ENCODE measurements around the gene MAGI2. TPM values are rescaled to one million over a fixed set of nuclear protein-coding genes. Genes with fewer than 3 reads are reported as not detected.

Gene MAGI2
- polyA plus RNA-seq, 1 experiment = 0.81 TPM

DNA sequence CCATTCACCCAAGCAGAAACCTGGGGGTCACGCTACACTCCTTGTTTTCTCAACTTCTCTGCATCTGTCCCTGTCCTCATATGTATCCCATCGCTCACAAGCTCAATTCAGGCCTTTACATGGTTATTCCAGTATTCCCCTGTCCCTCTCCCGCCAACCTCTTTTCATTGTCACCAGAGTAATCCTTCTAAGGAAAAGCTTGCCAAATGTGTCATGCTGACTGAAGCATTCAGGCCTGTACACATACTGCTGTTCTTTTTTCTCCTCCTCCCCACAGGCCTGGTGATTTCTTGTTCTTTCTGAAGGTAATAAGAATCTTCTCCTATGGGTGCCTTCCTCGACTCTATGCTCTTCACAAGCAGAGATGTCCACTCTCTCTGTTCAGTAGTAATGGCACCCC lies 1372.7 kb downstream of the MAGI2 start:
- ChIA-PET POLR2A (no interaction called here), CTCF (no interaction called here)
- Histone ChIP-seq H3K27me3 (ENCODE audit: control insufficient read depth, insufficient read depth, low read length) (no peaks in the 10 kb centered on the region), H3K4me3 (ENCODE audit: low read depth, low read length) (no peak overlapping the region), H3K36me3 (ENCODE audit: control insufficient read depth, insufficient read depth, low read length) (no peaks in the 10 kb centered on the region)
- no peak for DNase-seq (ENCODE audit: low read depth)
- TF ChIP-seq, protein P1, sequence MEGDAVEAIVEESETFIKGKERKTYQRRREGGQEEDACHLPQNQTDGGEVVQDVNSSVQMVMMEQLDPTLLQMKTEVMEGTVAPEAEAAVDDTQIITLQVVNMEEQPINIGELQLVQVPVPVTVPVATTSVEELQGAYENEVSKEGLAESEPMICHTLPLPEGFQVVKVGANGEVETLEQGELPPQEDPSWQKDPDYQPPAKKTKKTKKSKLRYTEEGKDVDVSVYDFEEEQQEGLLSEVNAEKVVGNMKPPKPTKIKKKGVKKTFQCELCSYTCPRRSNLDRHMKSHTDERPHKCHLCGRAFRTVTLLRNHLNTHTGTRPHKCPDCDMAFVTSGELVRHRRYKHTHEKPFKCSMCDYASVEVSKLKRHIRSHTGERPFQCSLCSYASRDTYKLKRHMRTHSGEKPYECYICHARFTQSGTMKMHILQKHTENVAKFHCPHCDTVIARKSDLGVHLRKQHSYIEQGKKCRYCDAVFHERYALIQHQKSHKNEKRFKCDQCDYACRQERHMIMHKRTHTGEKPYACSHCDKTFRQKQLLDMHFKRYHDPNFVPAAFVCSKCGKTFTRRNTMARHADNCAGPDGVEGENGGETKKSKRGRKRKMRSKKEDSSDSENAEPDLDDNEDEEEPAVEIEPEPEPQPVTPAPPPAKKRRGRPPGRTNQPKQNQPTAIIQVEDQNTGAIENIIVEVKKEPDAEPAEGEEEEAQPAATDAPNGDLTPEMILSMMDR (IDR thresholded peaks at IDR 0.05; ENCODE audit: insufficient read depth, low read depth, low read length) = no peak

DNA sequence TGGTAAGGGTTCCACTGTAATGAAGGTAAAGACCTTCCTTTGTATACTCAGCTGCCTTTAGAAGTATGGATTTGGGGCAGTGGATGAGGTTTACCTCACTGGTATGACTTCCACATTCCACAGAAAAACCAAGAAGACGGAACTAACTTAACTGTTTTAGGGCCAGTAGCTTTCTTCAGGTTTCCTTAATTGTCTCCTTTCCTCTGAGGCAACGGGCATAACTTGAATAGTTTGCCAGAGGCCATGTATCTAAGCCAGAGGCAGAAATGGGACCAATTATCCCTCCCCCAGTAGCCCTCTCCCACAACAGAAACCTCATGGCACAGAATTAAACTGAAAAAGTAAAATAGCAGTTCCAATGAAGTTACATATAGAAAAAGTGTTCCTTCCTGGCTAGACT lies 1373.2 kb downstream of the MAGI2 start:
- CTCF ChIA-PET = no interaction called here
- no peak for DNase-seq (ENCODE audit: low read depth)
- no peak overlapping the region for H3K4me3 ChIP-seq (ENCODE audit: low read depth, low read length)
- no peaks in the 10 kb centered on the region for H3K27me3 ChIP-seq (ENCODE audit: control insufficient read depth, insufficient read depth, low read length)
- TF ChIP-seq, protein P1 (IDR thresholded peaks at IDR 0.05; ENCODE audit: insufficient read depth, low read depth, low read length) = no peak
- H3K36me3 ChIP-seq (ENCODE audit: control insufficient read depth, insufficient read depth, low read length) = no peaks in the 10 kb centered on the region
- POLR2A ChIA-PET = no interaction called here

DNA sequence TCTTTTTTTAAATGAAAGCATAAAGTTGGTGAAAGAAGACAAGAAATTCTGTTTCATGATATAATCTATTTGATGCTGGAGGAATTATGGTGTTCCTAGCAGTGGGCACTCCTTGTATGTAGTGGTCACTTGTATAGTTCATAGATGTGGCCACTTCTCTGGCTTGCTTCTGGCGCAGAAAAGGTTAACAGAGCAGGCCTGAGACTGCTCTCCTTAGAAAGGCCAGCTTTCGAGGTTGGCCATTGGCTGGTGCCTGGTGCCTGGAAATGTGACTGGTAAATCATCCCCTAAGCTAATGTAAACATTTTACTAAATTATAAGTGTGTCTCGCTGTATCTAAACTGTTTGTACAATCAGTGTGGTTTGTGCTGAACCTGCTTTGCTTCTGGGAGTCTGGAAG lies 1378.8 kb downstream of the MAGI2 start:
- H3K36me3 ChIP-seq (ENCODE audit: control insufficient read depth, insufficient read depth, low read length) = no peaks in the 10 kb centered on the region
- H3K27me3 ChIP-seq (ENCODE audit: control insufficient read depth, insufficient read depth, low read length) = no peaks in the 10 kb centered on the region
- ChIA-PET CTCF (no interaction called here), POLR2A (no interaction called here)
- TF ChIP-seq, protein P1 (IDR thresholded peaks at IDR 0.05; ENCODE audit: insufficient read depth, low read depth, low read length) = no peak
- no peak for DNase-seq (ENCODE audit: low read depth)
- H3K4me3 ChIP-seq (ENCODE audit: low read depth, low read length) = no peak overlapping the region

DNA sequence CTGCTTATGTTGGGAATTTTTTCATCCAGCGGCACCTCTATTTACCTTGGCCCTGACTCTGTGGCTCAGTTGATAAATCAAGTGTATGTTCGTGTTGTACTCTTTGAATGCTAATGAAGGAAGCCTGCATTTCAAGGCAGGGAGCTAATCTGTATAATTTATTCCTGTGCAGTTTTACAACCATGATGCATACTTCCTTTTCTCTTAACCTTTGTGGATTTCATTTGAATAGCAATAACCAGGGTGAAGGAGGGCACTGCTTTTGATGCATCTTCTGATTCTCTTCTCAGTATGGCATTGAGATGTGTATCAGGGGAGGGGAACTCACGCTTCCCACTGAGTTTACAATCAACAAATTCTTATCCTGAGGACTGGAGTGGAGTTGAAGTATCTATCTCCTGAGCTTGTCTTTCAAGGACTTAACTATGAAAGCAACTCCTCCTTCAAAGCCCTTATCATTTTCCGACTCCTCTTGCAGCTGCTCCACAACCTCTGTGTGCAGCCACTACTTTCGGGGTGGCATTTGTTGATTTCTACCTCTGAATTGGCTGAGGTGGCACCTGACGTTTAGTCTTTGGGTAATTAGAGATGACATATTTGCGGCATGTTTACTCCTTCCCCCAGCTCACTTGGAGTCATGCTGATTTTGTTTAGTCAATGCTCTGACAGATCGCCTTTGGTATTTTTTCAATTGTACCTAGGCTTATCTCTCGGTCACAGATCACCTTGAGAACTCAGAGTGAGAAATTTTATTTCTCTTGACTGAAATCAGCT lies 1379.7 kb downstream of the MAGI2 start:
- Histone ChIP-seq H3K27me3 (ENCODE audit: control insufficient read depth, insufficient read depth, low read length) (no peaks in the 10 kb centered on the region), H3K4me3 (ENCODE audit: low read depth, low read length) (no peak overlapping the region), H3K36me3 (ENCODE audit: control insufficient read depth, insufficient read depth, low read length) (no peaks in the 10 kb centered on the region)
- no peak for DNase-seq (ENCODE audit: low read depth)
- CTCF ChIA-PET = interaction anchor here (0.7 kb wide), 1 partner anchor 10 kb away, joined by 4 read pairs; no protein-coding TSS in a partner anchor
- TF ChIP-seq, protein P1 (IDR thresholded peaks at IDR 0.05; ENCODE audit: insufficient read depth, low read depth, low read length) = no peak
- POLR2A ChIA-PET = no interaction called here

DNA sequence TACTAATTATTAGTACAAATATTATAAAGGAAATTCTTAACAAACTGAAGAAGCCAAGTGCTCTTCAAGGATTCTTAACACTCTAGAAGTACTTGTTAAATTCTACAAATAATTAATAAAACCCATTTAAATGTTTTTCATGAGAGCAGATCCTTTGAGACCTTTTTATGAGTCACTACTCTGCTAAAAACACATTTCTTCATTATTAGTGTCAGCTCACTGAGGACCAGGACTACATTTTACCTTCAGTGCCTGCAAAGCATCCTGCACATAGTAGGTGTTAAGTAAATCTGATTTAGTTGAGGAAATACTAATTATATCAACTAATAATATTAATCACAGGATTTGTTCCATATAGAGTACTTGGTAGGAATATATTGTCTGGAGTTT lies 1381.3 kb downstream of the MAGI2 start:
- H3K36me3 ChIP-seq (ENCODE audit: control insufficient read depth, insufficient read depth, low read length) = no peaks in the 10 kb centered on the region
- TF ChIP-seq, protein P1 (IDR thresholded peaks at IDR 0.05; ENCODE audit: insufficient read depth, low read depth, low read length) = no peak
- no peaks in the 10 kb centered on the region for H3K27me3 ChIP-seq (ENCODE audit: control insufficient read depth, insufficient read depth, low read length)
- POLR2A ChIA-PET = no interaction called here
- no peak for DNase-seq (ENCODE audit: low read depth)
- CTCF ChIA-PET = no interaction called here
- no peak overlapping the region for H3K4me3 ChIP-seq (ENCODE audit: low read depth, low read length)

All from BJ (cell line).